GM12892 (cell line): Measurements from ENCODE around the gene ADAM11.

Source experiments
- POLR2A ChIP-seq: IDR thresholded peaks from 2 replicates; pipeline ENCODE4 v1.6.1; 2011; ENCODE audit warnings: low read depth, low read length, control low read depth
- POLR2AphosphoS5 ChIP-seq: IDR thresholded peaks from 2 replicates; pipeline ENCODE4 v1.6.1; 2011; ENCODE audit warnings: low read depth, low read length, control low read depth
- TAF1 ChIP-seq: IDR thresholded peaks from 2 replicates; pipeline ENCODE4 v1.6.1; 2011; ENCODE audit warnings: low read depth, mild to moderate bottlenecking, control low read depth, low read length, borderline replicate concordance

GRCh38 chr17:44807817-44808155 is 49.0 kb downstream of the ADAM11 start:
- TF ChIP-seq POLR2AphosphoS5: no peak
- TF ChIP-seq POLR2A: no peak
- TF ChIP-seq TAF1: no peak
